Activated naive CD8-positive, alpha-beta T cell treated with anti-CD3 and anti-CD28 coated beads, Interleukin-2, amount 10 ng/mL, durations not matched to agents 7 days and 5 days (primary cell): ENCODE data around the gene POLR1A. TPM values are rescaled to one million over a fixed set of nuclear protein-coding genes. Genes with fewer than 3 reads are reported as not detected.
A peak's percentile ranks its signal among the peaks of the same experiment; 100 is the strongest.

Experiments used
- ATAC-seq: fragments of 150-1000 bp; cut with Tn5 transposase; one replicate; pipeline ENCODE4 v1.10.0; 2021; ENCODE audit warnings: low read depth, moderate library complexity
- POLR2A ChIA-PET: fragments of 350-600 bp; sonication (Branson Sonifier 250); formaldehyde crosslinking; loops from one replicate; lab custom pipeline; 2021; ENCODE audit warnings: antibody characterized with exemption; lab: Charles Lee
- DNase-seq: peaks from one replicate; pipeline ENCODE4 v3.0.0; 2021
- H3K27ac Mint-ChIP-seq: one replicate; pipeline ENCODE4 v1.8.0; 2022; ENCODE audit warnings: mild to moderate bottlenecking, mixed read lengths
- H3K27me3 Mint-ChIP-seq: one replicate; pipeline ENCODE4 v1.8.0; 2022; ENCODE audit warnings: mild to moderate bottlenecking, moderate library complexity, mixed read lengths
- H3K36me3 Mint-ChIP-seq: one replicate; pipeline ENCODE4 v1.8.0; 2021; ENCODE audit warnings: mild to moderate bottlenecking, mixed read lengths
- H3K4me1 Mint-ChIP-seq: one replicate; pipeline ENCODE4 v1.8.0; 2021; ENCODE audit warnings: mixed read lengths
- H3K4me3 Mint-ChIP-seq: one replicate; pipeline ENCODE4 v1.8.0; 2022; ENCODE audit warnings: mild to moderate bottlenecking, moderate library complexity, mixed read lengths
- H3K9me3 Mint-ChIP-seq: one replicate; pipeline ENCODE4 v1.8.0; 2021; ENCODE audit warnings: mixed read lengths
- total RNA-seq, 2 experiments: library from RNA; stranded (reverse); gene quantifications; one replicate each; pipeline ENCODE4 v1.2.3, GENCODE V29; 2021

Gene POLR1A
- total RNA-seq, 2 experiments from 2014 or later: 27.3 to 29.5 TPM

- Mint-ChIP-seq H3K9me3 (no peaks in the 10 kb centered on the region), H3K27me3 (no peaks in the 10 kb centered on the region), H3K36me3 (peaks cover 33% of the 10 kb centered on the region), H3K27ac (no peak overlapping the region), H3K4me3 (no peak overlapping the region), H3K4me1 (no peaks in the 10 kb centered on the region)
- DNase-seq: no peak
- POLR2A ChIA-PET: no interaction called here
- no peak for ATAC-seq
Observed at GRCh38 chr2:86124683-86125082, 19.0 kb upstream of the POLR1A start.

- Mint-ChIP-seq H3K4me1 (no peaks in the 10 kb centered on the region), H3K27me3 (no peaks in the 10 kb centered on the region), H3K36me3 (peaks cover 34% of the 10 kb centered on the region), H3K27ac (no peak overlapping the region), H3K4me3 (no peak overlapping the region), H3K9me3 (no peaks in the 10 kb centered on the region)
- POLR2A ChIA-PET: no interaction called here
- DNase-seq: no peak
- ATAC-seq: no peak
Observed at GRCh38 chr2:86123328-86123925, 17.7 kb upstream of the POLR1A start.

DNA sequence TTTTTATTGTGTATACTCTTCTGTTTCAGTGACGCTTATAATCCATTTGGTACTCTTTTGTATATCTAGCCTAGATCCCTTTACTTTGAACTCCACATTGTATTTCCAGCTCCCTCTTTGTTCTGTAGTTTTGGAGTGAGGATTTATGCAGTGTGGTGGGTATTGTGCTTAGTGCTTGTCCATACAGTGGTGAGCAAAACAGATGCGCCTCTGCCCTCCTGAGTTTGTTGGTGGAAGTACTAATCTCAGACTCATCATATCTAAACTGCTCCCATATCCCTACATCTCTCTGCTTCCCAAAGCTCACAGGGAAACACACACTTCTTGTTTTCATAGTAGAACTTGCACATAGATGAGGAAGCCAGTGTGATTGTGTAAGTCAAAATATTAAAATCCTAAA lies 12.4 kb upstream of the POLR1A start:
- POLR2A ChIA-PET: no interaction called here
- DNase-seq (no peak), ATAC-seq (no peak)
- Mint-ChIP-seq H3K4me3 (no peak overlapping the region), H3K27ac (no peak overlapping the region), H3K27me3 (no peaks in the 10 kb centered on the region), H3K4me1 (peaks cover 3% of the 10 kb centered on the region), H3K36me3 (peaks cover 36% of the 10 kb centered on the region), H3K9me3 (no peaks in the 10 kb centered on the region)

GRCh38 chr2:86107031-86107430 lies 1.3 kb upstream of the POLR1A start:
- no peak for ATAC-seq
- POLR2A ChIA-PET: interaction anchor here (0.7 to 1.9 kb wide), 5 partner anchors 22 to 264 kb away, joined by 3 to 5 read pairs (median 3); partner anchors contain the start of gene MRPL35
- DNase-seq: no peak
- Mint-ChIP-seq H3K4me1 (peaks cover 43% of the 10 kb centered on the region), H3K4me3 (peak overlapping the region; percentile 89), H3K27me3 (no peaks in the 10 kb centered on the region), H3K27ac (peak overlapping the region; percentile 98), H3K36me3 (peaks cover 32% of the 10 kb centered on the region), H3K9me3 (peaks cover 2% of the 10 kb centered on the region)

- peak within 1 kb of the TSS; percentile 89 for H3K4me3 Mint-ChIP-seq
- DNase-seq (peak; percentile 90), ATAC-seq (peak; percentile 91)
- H3K36me3 Mint-ChIP-seq: peaks cover 36% of the 10 kb centered on the region
- POLR2A ChIA-PET: interaction anchor here (0.5 to 1.9 kb wide), 16 partner anchors 13 to 335 kb away, joined by 3 to 8 read pairs (median 4); partner anchors contain the start of genes IMMT, KDM3A and MRPL35
- H3K27ac Mint-ChIP-seq: peak within 1 kb of the TSS; percentile 98
- peaks cover 45% of the 10 kb centered on the region for H3K4me1 Mint-ChIP-seq
- peaks cover 2% of the 10 kb centered on the region for H3K9me3 Mint-ChIP-seq
- no peaks in the 10 kb centered on the region for H3K27me3 Mint-ChIP-seq
Observed at GRCh38 chr2:86105969-86106945, 571 bp upstream of the POLR1A start, which contains the start of gene PTCD3. Gene PTCD3, plus strand, starts transcription at chr2:86106235. Its CDS starts 13 bp downstream, at chr2:86106248.

DNA sequence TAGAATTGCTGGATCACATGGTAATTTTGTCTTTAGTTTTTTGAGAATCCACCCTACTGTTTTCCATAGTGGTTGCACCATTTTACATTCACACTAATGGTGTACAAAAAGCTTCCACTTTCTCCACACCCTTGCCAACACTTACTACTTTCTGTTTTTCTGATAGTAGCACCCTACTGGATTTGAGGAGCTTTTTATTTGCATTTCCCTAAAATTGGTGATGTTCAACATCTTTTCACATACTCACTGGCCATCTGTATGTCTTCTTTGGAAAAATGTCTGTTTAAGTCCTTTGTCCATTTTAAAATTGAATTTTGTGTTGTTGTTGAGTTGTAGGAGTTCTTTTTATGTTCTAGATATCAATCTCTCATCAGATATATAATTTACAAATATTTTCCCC lies 3.5 kb downstream of the POLR1A start:
- Mint-ChIP-seq H3K4me3 (no peak overlapping the region), H3K36me3 (peaks cover 31% of the 10 kb centered on the region), H3K27ac (no peak overlapping the region)

GRCh38 chr2:86097913-86098312 lies 7.8 kb downstream of the POLR1A start:
- H3K27ac Mint-ChIP-seq: no peak overlapping the region
- peaks cover 2% of the 10 kb centered on the region for H3K9me3 Mint-ChIP-seq
- POLR2A ChIA-PET: no interaction called here
- no peak overlapping the region for H3K4me3 Mint-ChIP-seq
- no peaks in the 10 kb centered on the region for H3K27me3 Mint-ChIP-seq
- ATAC-seq: no peak
- H3K4me1 Mint-ChIP-seq: peaks cover 16% of the 10 kb centered on the region
- H3K36me3 Mint-ChIP-seq: peaks cover 34% of the 10 kb centered on the region
- no peak for DNase-seq

More for the DNA sequence above, 3.5 kb downstream of the POLR1A start:
- POLR2A ChIA-PET: no interaction called here
- H3K4me1 Mint-ChIP-seq: peaks cover 34% of the 10 kb centered on the region
- DNase-seq (no peak), ATAC-seq (no peak)
- peaks cover 2% of the 10 kb centered on the region for H3K9me3 Mint-ChIP-seq
- no peaks in the 10 kb centered on the region for H3K27me3 Mint-ChIP-seq

DNA sequence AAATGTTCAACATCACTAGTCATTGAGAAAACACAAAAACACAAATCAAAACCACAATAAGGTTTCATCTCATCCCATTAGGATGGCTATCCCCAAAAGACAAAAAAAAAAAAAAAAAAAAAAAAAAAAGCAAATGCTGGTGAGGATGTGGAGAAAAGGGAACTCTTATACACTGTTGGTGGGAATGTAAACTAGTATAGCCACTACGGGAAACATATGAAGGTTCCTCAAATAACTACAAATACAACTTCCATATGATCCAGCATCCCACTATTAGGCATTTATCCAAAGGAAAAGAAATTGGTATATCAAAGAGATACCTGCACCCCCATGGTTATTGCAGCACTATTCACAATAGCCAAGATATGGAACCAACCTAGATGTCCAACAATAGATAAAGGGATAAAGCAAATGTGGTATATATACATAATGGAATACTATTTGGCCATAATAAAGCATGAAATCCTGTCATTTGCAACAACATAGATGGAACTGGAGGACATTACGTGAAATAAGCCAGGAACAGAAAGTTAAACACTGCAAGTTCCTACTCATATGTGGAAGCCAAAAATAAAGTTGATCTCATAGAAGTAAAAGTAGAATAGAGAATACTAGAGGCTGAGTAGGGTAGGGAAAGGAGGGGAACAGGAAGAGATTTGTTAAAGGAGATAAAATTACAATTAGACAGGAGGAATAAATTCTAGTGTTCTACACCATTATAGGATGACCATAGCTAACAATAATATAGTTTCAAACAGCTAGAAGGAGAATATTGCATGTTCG lies 8.4 kb downstream of the POLR1A start:
- POLR2A ChIA-PET: no interaction called here
- Mint-ChIP-seq H3K27me3 (no peaks in the 10 kb centered on the region), H3K27ac (peak overlapping the region; percentile 43), H3K4me1 (peaks cover 10% of the 10 kb centered on the region), H3K9me3 (peaks cover 2% of the 10 kb centered on the region), H3K4me3 (no peak overlapping the region), H3K36me3 (peaks cover 28% of the 10 kb centered on the region)
- no peak for DNase-seq
- no peak for ATAC-seq

GRCh38 chr2:86094229-86094628 lies 11.5 kb downstream of the POLR1A start:
- POLR2A ChIA-PET: no interaction called here
- Mint-ChIP-seq H3K4me1 (peaks cover 7% of the 10 kb centered on the region), H3K4me3 (no peak overlapping the region), H3K27ac (no peak overlapping the region), H3K9me3 (no peaks in the 10 kb centered on the region), H3K36me3 (peaks cover 25% of the 10 kb centered on the region), H3K27me3 (no peaks in the 10 kb centered on the region)
- no peak for DNase-seq
- ATAC-seq: no peak

GRCh38 chr2:86087936-86088850 lies 17.5 kb downstream of the POLR1A start:
- H3K27me3 Mint-ChIP-seq: no peaks in the 10 kb centered on the region
- no peaks in the 10 kb centered on the region for H3K9me3 Mint-ChIP-seq
- H3K4me1 Mint-ChIP-seq: peaks cover 4% of the 10 kb centered on the region
- DNase-seq (no peak), ATAC-seq (no peak)
- POLR2A ChIA-PET: interaction anchor here (1.0 kb wide), 1 partner anchor 8 kb away, joined by 3 read pairs; no protein-coding TSS in a partner anchor
- no peak overlapping the region for H3K4me3 Mint-ChIP-seq
- no peak overlapping the region for H3K27ac Mint-ChIP-seq
- H3K36me3 Mint-ChIP-seq: peaks cover 8% of the 10 kb centered on the region

- Mint-ChIP-seq H3K4me3 (no peak overlapping the region), H3K4me1 (peaks cover 28% of the 10 kb centered on the region), H3K27ac (no peak overlapping the region), H3K27me3 (no peaks in the 10 kb centered on the region), H3K9me3 (no peaks in the 10 kb centered on the region), H3K36me3 (peaks cover 5% of the 10 kb centered on the region)
- ATAC-seq: no peak
- DNase-seq: no peak
- POLR2A ChIA-PET: no interaction called here
Observed at GRCh38 chr2:86082756-86083155, 22.9 kb downstream of the POLR1A start.

DNA sequence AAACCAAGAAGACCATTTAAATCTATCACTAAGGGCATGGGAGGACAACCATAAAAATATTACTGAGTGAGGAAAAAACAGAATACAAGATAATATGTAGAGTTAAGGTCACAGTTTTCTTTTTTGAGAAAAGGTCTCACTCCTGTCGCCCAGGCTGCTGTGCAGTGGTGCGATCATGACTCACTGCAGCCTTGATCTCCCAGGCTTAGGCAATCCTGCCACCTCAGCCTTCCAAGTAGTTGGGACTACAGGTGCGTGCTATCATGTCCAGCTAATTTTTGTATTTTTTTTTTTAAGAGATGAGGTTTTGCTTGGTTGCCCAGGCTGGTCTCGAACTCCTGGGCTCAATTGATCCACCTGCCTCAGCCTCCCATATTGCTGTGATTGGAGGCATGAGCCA lies 24.0 kb downstream of the POLR1A start:
- Mint-ChIP-seq H3K4me1 (peaks cover 37% of the 10 kb centered on the region), H3K36me3 (peaks cover 7% of the 10 kb centered on the region), H3K9me3 (no peaks in the 10 kb centered on the region), H3K4me3 (no peak overlapping the region), H3K27me3 (no peaks in the 10 kb centered on the region), H3K27ac (no peak overlapping the region)
- no peak for ATAC-seq
- POLR2A ChIA-PET: no interaction called here
- no peak for DNase-seq
